A673 (cell line): Measurements from ENCODE around the gene PHF2. TPM values are rescaled to one million over a fixed set of nuclear protein-coding genes. Genes with fewer than 3 reads are reported as not detected.

Source experiments
- BruUV-seq: library from RNA; stranded (reverse); fragments of 400-500 nt; replicated peaks from 2 replicates; lab custom pipeline; 2021; lab: Mats Ljungman, UMichigan
- CTCF ChIA-PET: fragments of 300-600 bp; sonication (Branson Sonifier 250); formaldehyde crosslinking; loops from one replicate; lab custom pipeline; 2022; ENCODE audit warnings: antibody characterized with exemption; lab: Charles Lee
- POLR2A ChIA-PET: fragments of 300-600 bp; sonication (Branson Sonifier 250); formaldehyde crosslinking; loops from one replicate; lab custom pipeline; 2022; ENCODE audit warnings: antibody characterized with exemption; ENCODE audit not compliant: low non-redundant PET; lab: Charles Lee
- DNase-seq: peaks from one replicate; pipeline ENCODE4 v3.0.0-alpha.2; 2015; ENCODE audit warnings: low spot score
- H3K27ac ChIP-seq: fragments of 200-600 bp; sonication (generic); 2 replicates; pipeline ENCODE4 v1.5.1; 2016; ENCODE audit warnings: mixed run types, low read depth, mild to moderate bottlenecking, mixed read lengths, antibody characterized with exemption, low read length; ENCODE audit not compliant: poor library complexity, severe bottlenecking
- H3K27me3 ChIP-seq: fragments of 200-600 bp; sonication (generic); replicated peaks from 2 replicates; pipeline ENCODE4 v1.6.1; 2017; ENCODE audit warnings: mixed run types, low read depth, mild to moderate bottlenecking, mixed read lengths, antibody characterized with exemption, low read length; ENCODE audit not compliant: insufficient read depth, poor library complexity
- H3K36me3 ChIP-seq: fragments of 200-600 bp; sonication (generic); 2 replicates; pipeline ENCODE4 v1.6.1; 2016; ENCODE audit warnings: mixed run types, mild to moderate bottlenecking, mixed read lengths, antibody characterized with exemption, low read length; ENCODE audit not compliant: insufficient read depth, poor library complexity, severe bottlenecking
- H3K4me1 ChIP-seq: fragments of 200-600 bp; sonication (generic); 2 replicates; pipeline ENCODE4 v1.6.1; 2017; ENCODE audit warnings: mixed run types, mild to moderate bottlenecking, mixed read lengths, antibody characterized with exemption, low read length; ENCODE audit not compliant: insufficient read depth, poor library complexity, severe bottlenecking
- H3K4me3 ChIP-seq: fragments of 200-600 bp; sonication (generic); 2 replicates; pipeline ENCODE4 v1.5.1; 2016; ENCODE audit warnings: low read depth, mixed run types, mild to moderate bottlenecking, mixed read lengths, low read length; ENCODE audit not compliant: poor library complexity, severe bottlenecking
- H3K9me3 ChIP-seq: fragments of 200-600 bp; sonication (generic); 2 replicates; pipeline ENCODE4 v1.6.1; 2016; ENCODE audit warnings: mixed run types, low read depth, mild to moderate bottlenecking, mixed read lengths, antibody characterized with exemption, low read length; ENCODE audit not compliant: poor library complexity, severe bottlenecking
- EZH2 ChIP-seq: fragments of 200-600 bp; sonication (generic); IDR thresholded peaks from 2 replicates; pipeline ENCODE4 v1.6.1; 2017; ENCODE audit warnings: borderline replicate concordance, low read depth, mild to moderate bottlenecking, mixed read lengths, antibody characterized with exemption, low read length; ENCODE audit not compliant: poor library complexity, severe bottlenecking
- intact Hi-C: fragments of 100-400 bp; cut with micrococcal nuclease; formaldehyde crosslinking; loops from one replicate; pipeline ENCODE4 v1.10.0; 2022; ENCODE audit not compliant: unreplicated experiment
- total RNA-seq: library from RNA; stranded (reverse); gene quantifications from 2 replicates; pipeline ENCODE4 v1.2.3, GENCODE V29; 2021
- TF ChIP-seq, protein P1 (sequence below): fragments of 300-800, 200-600 bp; sonication (generic); conservative IDR thresholded peaks from 2 replicates; pipeline ENCODE4 v1.5.1; 2017; ENCODE audit warnings: low read depth, mild to moderate bottlenecking, antibody characterized with exemption, low read length, moderate library complexity, mixed read lengths

The PHF2 gene
- total RNA-seq, 1 experiment from 2014 or later: 32.7 TPM

DNA sequence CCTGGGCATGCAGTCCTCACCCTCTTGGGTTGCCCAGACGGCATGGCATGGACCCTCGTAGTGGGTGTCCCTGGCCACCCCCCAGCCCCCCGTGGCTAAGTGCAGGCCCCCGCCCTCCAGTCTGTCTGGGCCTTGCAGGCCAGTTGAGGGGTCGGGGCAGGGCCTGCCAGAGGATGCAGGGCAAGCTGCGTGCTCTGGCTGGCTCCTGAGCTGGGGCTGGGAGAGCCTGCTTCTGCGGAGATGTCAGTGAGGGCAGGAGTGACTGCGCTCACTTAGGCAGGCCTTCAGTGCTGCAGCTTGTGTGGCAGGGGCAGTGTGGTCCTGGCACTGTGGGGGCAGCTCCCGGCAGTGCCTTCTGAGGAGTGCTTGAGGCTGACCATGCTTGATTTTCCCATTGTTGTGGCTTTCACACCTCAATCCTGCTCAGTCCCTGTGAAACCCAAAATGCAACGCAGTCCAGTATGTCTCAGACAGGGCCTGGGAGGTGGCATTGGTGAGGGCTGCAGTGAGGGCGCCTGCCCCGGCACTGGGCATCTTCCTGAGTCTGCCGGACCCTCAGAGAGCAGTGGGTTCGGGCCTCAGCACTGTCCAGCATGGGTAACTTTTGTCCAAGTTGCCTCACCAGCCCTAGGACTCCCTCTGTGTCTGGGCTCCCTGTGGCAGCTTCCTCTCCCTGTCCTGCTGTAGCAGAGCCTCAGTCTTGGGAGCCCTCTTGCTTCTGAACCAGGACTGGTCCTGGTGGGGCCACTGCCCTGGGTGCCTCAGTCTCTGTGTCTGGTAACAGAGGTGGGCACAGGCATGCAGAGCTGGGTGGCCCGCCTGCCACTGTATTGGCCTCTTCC is 93.0 kb downstream of the PHF2 start:
- intact Hi-C loops: no loop called here
- no peak overlapping the region for H3K27ac ChIP-seq
- no TSS peak for BruUV-seq
- peaks cover 4% of the 10 kb centered on the region for H3K4me1 ChIP-seq
- H3K4me3 ChIP-seq: no peak overlapping the region
- ChIA-PET POLR2A (no interaction called here), CTCF (no interaction called here)
- DNase-seq: no peak
- no peaks in the 10 kb centered on the region for H3K36me3 ChIP-seq
- no peaks in the 10 kb centered on the region for H3K9me3 ChIP-seq
- H3K27me3 ChIP-seq: no peaks in the 10 kb centered on the region
- TF ChIP-seq, protein P1, sequence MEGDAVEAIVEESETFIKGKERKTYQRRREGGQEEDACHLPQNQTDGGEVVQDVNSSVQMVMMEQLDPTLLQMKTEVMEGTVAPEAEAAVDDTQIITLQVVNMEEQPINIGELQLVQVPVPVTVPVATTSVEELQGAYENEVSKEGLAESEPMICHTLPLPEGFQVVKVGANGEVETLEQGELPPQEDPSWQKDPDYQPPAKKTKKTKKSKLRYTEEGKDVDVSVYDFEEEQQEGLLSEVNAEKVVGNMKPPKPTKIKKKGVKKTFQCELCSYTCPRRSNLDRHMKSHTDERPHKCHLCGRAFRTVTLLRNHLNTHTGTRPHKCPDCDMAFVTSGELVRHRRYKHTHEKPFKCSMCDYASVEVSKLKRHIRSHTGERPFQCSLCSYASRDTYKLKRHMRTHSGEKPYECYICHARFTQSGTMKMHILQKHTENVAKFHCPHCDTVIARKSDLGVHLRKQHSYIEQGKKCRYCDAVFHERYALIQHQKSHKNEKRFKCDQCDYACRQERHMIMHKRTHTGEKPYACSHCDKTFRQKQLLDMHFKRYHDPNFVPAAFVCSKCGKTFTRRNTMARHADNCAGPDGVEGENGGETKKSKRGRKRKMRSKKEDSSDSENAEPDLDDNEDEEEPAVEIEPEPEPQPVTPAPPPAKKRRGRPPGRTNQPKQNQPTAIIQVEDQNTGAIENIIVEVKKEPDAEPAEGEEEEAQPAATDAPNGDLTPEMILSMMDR: no peak
- no peak for TF ChIP-seq EZH2

DNA sequence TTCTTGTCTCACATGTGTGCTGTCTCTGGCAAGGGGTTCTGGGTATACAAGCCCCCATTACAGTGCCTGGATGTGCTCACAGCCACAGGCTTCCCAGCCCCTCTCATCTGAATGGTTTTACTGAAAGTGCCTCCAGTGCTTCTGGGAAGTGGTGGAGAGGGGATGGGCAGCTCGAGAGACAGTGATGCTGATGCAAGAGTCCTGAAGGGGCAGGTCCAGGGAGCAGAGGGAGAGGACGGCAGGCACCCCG is 93.5 kb downstream of the PHF2 start:
- ChIA-PET POLR2A (no interaction called here), CTCF (no interaction called here)
- no peak for TF ChIP-seq EZH2
- TF ChIP-seq, protein P1: no peak
- intact Hi-C loops: no loop called here
- peak; percentile 36 for DNase-seq
- no TSS peak for BruUV-seq
- H3K4me1 ChIP-seq: peaks cover 4% of the 10 kb centered on the region
- H3K36me3 ChIP-seq: no peaks in the 10 kb centered on the region
- no peaks in the 10 kb centered on the region for H3K9me3 ChIP-seq
- no peak overlapping the region for H3K4me3 ChIP-seq
- no peaks in the 10 kb centered on the region for H3K27me3 ChIP-seq
- H3K27ac ChIP-seq: no peak overlapping the region

DNA sequence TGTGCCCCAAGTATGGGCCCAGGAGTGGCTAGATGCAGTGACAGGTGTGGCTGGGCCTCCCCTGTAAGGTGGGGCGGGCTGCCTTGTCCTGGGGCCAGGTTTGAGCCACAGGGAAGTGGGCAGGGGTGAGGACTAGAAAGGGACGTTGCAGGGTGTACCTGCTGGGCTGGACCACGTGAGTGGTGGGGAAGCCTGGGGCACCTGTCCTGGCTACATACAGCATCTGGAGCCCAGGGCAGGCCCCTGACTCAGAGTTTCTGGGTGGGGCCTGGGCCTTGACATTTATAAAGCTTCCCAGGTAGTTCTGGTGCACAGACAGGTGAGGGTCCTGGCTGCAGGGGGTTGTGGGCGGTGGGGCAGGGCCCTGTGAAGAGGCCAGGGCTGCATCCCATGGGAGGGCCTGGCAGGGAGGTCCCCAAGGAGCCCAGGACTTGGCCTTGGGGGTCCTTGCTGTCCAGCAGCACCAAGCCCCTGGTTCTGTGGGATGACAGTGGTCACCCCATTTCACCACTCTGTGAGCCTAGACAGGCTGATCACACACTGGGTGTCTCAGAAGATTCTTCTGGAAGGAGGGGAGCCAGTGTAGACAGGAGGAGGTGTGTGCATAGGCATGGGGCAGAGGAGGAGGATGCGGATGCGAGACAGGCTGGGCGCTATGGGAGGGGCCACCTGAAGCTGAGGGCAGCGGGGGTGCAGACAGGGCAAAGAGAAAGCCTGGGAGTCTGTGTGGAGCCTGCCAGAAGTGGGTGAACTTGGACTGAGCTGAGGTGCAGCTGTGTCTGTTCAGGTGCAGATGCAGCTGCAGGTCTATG is 94.0 kb downstream of the PHF2 start:
- POLR2A ChIA-PET: no interaction called here
- Histone ChIP-seq H3K36me3 (no peaks in the 10 kb centered on the region), H3K27ac (no peak overlapping the region), H3K4me1 (peaks cover 4% of the 10 kb centered on the region), H3K27me3 (no peaks in the 10 kb centered on the region), H3K4me3 (no peak overlapping the region), H3K9me3 (no peaks in the 10 kb centered on the region)
- intact Hi-C loops: no loop called here
- peak; percentile 82 for DNase-seq
- no peak for TF ChIP-seq EZH2
- TF ChIP-seq, protein P1: no peak
- CTCF ChIA-PET: no interaction called here
- no TSS peak for BruUV-seq
